ENCODE measurements around the gene POLD4. TPM values are rescaled to one million over a fixed set of nuclear protein-coding genes. Genes with fewer than 3 reads are reported as not detected.
"Not testable (repeated sequence)": the region's sequence is repeated elsewhere in the genome, so short reads cannot be mapped to it uniquely, and the experiment has no call there.

The POLD4 gene
- total RNA-seq, 2 donors from 2014 or later = 40.7 to 47.6 TPM

DNA sequence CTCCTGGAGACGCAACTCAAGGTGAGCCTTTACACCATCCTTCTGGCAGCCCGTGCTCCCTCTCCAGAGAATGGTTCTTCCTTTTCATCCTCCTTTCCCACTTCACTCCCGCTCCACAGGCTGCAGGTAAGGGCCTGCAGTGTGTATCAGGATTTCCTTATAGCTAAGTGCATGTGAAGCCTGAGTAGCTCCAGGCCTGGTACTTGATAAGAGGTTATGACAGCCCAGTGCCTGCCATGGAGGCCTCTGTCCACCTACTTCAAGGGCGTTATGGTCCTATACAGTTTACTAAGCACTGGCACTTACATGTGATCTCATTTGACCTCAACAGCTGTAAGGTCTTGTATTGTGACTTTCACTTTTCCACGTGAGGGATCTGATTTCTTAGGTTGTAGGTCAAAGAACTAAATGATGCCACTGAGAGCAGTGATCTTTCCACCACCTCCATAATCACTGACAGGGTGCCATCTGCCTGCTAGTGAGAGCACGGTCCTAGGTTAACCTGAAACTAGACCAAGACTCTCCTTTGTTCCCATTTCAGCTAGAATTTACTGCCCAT is 32.0 kb downstream of the POLD4 start:
- Mint-ChIP-seq H3K27ac (no peak overlapping the region), H3K9me3 (no peaks in the 10 kb centered on the region), H3K4me3 (no peak overlapping the region), H3K36me3 (ENCODE audit: low read depth) (no peaks in the 10 kb centered on the region), H3K4me1 (peaks cover 5% of the 10 kb centered on the region), H3K27me3 (ENCODE audit: insufficient read depth) (peaks cover 28% of the 10 kb centered on the region)
- peaks cover 26% of the 10 kb centered on the region for H3K27me3 ChIP-seq (ENCODE audit: control insufficient read depth, insufficient read depth, low read length, poor library complexity, severe bottlenecking)
- WGBS, 2 experiments (ENCODE audit: insufficient coverage in 1 of 2, insufficient read length in 1 of 2) = 92 to 93% methylated on average over 5 to 6 of the region's 6 CpGs
- H3K4me1 ChIP-seq (ENCODE audit: control insufficient read depth, insufficient read depth, low read length) = no peaks in the 10 kb centered on the region
- no peak overlapping the region for H3K4me3 ChIP-seq (ENCODE audit: low read length)
- H3K36me3 ChIP-seq (ENCODE audit: control insufficient read depth, insufficient read depth, low read length) = no peaks in the 10 kb centered on the region
- no peak for DNase-seq
- H3K27ac ChIP-seq (ENCODE audit: low read depth, low read length) = no peak overlapping the region
- no peaks in the 10 kb centered on the region for H3K9me3 ChIP-seq (ENCODE audit: control insufficient read depth, low read length)
- no peak overlapping the region for H3K9ac ChIP-seq (ENCODE audit: extremely low read depth, low read length, poor library complexity, severe bottlenecking)
- TF ChIP-seq, protein P1, sequence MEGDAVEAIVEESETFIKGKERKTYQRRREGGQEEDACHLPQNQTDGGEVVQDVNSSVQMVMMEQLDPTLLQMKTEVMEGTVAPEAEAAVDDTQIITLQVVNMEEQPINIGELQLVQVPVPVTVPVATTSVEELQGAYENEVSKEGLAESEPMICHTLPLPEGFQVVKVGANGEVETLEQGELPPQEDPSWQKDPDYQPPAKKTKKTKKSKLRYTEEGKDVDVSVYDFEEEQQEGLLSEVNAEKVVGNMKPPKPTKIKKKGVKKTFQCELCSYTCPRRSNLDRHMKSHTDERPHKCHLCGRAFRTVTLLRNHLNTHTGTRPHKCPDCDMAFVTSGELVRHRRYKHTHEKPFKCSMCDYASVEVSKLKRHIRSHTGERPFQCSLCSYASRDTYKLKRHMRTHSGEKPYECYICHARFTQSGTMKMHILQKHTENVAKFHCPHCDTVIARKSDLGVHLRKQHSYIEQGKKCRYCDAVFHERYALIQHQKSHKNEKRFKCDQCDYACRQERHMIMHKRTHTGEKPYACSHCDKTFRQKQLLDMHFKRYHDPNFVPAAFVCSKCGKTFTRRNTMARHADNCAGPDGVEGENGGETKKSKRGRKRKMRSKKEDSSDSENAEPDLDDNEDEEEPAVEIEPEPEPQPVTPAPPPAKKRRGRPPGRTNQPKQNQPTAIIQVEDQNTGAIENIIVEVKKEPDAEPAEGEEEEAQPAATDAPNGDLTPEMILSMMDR (conservative IDR thresholded peaks at IDR 0.05) = no peak

DNA sequence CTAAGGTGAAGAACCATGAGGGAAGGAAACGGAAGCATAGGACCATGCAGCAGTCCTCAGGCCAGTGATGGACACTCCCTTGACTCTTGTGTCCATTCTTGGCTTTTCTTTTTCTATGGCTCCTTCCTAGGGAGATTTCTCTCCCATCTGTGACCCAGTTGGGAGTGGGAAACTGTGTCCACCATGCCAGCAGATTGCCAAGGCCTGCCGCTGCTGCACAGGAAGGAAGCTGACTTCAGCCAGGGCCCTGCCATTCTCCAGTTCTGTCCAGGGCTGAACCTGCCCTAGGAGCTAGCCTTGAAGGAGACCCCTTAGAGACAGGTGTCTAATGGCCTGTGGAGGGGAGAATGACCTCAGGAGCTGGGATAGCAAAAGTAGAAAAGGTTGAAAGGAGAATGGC is 32.7 kb downstream of the POLD4 start:
- H3K27me3 Mint-ChIP-seq (ENCODE audit: insufficient read depth) = peaks cover 28% of the 10 kb centered on the region
- WGBS, 2 experiments (ENCODE audit: insufficient coverage in 1 of 2, insufficient read length in 1 of 2) = 80 to 95% methylated on average over 1 to 2 of the region's 2 CpGs
- Histone ChIP-seq H3K9ac (ENCODE audit: extremely low read depth, low read length, poor library complexity, severe bottlenecking) (no peak overlapping the region), H3K4me1 (ENCODE audit: control insufficient read depth, insufficient read depth, low read length) (no peaks in the 10 kb centered on the region), H3K4me3 (ENCODE audit: low read length) (no peak overlapping the region), H3K36me3 (ENCODE audit: control insufficient read depth, insufficient read depth, low read length) (no peaks in the 10 kb centered on the region), H3K27ac (ENCODE audit: low read depth, low read length) (no peak overlapping the region), H3K27me3 (ENCODE audit: control insufficient read depth, insufficient read depth, low read length, poor library complexity, severe bottlenecking) (peaks cover 26% of the 10 kb centered on the region), H3K9me3 (ENCODE audit: control insufficient read depth, low read length) (no peaks in the 10 kb centered on the region)
- no peak overlapping the region for H3K27ac Mint-ChIP-seq
- no peaks in the 10 kb centered on the region for H3K9me3 Mint-ChIP-seq
- H3K36me3 Mint-ChIP-seq (ENCODE audit: low read depth) = no peaks in the 10 kb centered on the region
- TF ChIP-seq, protein P1 (conservative IDR thresholded peaks at IDR 0.05) = no peak
- H3K4me3 Mint-ChIP-seq = no peak overlapping the region
- peaks cover 5% of the 10 kb centered on the region for H3K4me1 Mint-ChIP-seq
- no peak for DNase-seq

DNA sequence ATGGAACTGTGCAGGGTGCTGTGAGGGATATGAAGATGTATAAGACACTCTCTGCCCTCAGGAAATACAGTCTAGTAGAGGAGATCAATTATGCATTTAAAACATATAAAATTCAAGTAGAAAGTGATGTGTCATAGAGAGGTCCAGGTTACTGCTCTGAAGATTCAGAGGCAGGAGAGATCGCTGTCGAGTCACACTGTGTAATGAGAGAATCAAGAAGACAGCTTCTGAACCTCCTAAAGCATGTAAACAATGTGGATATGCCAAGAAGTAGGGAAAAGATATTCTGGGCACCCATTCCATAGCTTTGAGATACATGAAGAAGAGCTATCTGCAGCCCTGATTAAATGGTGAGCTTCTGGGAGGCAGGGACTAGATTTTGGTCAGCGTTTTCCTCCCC is 33.3 kb downstream of the POLD4 start:
- no peaks in the 10 kb centered on the region for H3K9me3 Mint-ChIP-seq
- no peaks in the 10 kb centered on the region for H3K36me3 Mint-ChIP-seq (ENCODE audit: low read depth)
- 77 to 90% methylated on average over 3 of the region's 3 CpGs for WGBS, 2 experiments (ENCODE audit: insufficient coverage in 1 of 2, insufficient read length in 1 of 2)
- Histone ChIP-seq H3K4me1 (ENCODE audit: control insufficient read depth, insufficient read depth, low read length) (no peaks in the 10 kb centered on the region), H3K27me3 (ENCODE audit: control insufficient read depth, insufficient read depth, low read length, poor library complexity, severe bottlenecking) (peaks cover 26% of the 10 kb centered on the region), H3K27ac (ENCODE audit: low read depth, low read length) (no peak overlapping the region), H3K9me3 (ENCODE audit: control insufficient read depth, low read length) (no peaks in the 10 kb centered on the region), H3K36me3 (ENCODE audit: control insufficient read depth, insufficient read depth, low read length) (no peaks in the 10 kb centered on the region), H3K4me3 (ENCODE audit: low read length) (no peak overlapping the region), H3K9ac (ENCODE audit: extremely low read depth, low read length, poor library complexity, severe bottlenecking) (no peak overlapping the region)
- TF ChIP-seq, protein P1 (conservative IDR thresholded peaks at IDR 0.05) = no peak
- H3K27me3 Mint-ChIP-seq (ENCODE audit: insufficient read depth) = peaks cover 28% of the 10 kb centered on the region
- no peak overlapping the region for H3K27ac Mint-ChIP-seq
- H3K4me1 Mint-ChIP-seq = peaks cover 5% of the 10 kb centered on the region
- no peak overlapping the region for H3K4me3 Mint-ChIP-seq
- no peak for DNase-seq

DNA sequence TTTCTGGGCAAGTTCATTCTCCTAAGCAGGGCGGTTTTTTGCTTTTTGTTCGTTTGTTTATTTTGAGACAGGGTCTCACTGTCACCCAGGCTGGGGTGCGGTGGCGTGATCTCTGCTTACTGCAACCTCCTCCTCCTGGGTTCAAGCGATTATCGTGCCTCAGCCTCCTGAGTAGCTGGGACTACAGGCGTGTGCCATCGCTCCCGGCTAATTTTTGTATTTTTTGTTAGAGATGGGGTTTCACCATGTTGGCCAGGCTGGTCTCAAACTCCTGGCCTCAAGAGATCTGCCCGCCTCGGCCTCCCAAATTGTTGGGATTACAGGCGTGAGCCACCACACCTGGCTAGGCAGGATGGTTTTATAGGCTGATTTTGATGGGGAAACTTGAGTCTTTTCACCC is 34.5 kb downstream of the POLD4 start:
- not testable (repeated sequence) for H3K4me1 ChIP-seq (ENCODE audit: control insufficient read depth, insufficient read depth, low read length); H3K36me3 Mint-ChIP-seq (ENCODE audit: low read depth); H3K27ac Mint-ChIP-seq; H3K9ac ChIP-seq (ENCODE audit: extremely low read depth, low read length, poor library complexity, severe bottlenecking); H3K9me3 Mint-ChIP-seq; H3K36me3 ChIP-seq (ENCODE audit: control insufficient read depth, insufficient read depth, low read length); H3K4me1 Mint-ChIP-seq; H3K9me3 ChIP-seq (ENCODE audit: control insufficient read depth, low read length); H3K27ac ChIP-seq (ENCODE audit: low read depth, low read length); DNase-seq
- 81 to 95% methylated on average over 11 to 12 of the region's 12 CpGs for WGBS, 2 experiments (ENCODE audit: insufficient coverage in 1 of 2, insufficient read length in 1 of 2)
- Mint-ChIP-seq H3K4me3 (peak overlapping the region; percentile 81), H3K27me3 (ENCODE audit: insufficient read depth) (peaks cover 28% of the 10 kb centered on the region)
- H3K27me3 ChIP-seq (ENCODE audit: control insufficient read depth, insufficient read depth, low read length, poor library complexity, severe bottlenecking) = peaks cover 26% of the 10 kb centered on the region
- peak overlapping the region; percentile 90 for H3K4me3 ChIP-seq (ENCODE audit: low read length)

All from endodermal cell (in vitro differentiated cells).